ENCODE results near the gene CHID1. TPM values are rescaled to one million over a fixed set of nuclear protein-coding genes. Genes with fewer than 3 reads are reported as not detected.

CHID1 gene
- total and polyA plus RNA-seq, 2 donors (not counting 1 experiment from before 2014, with no cell fraction given), result 31.0 to 68.1 TPM

DNA sequence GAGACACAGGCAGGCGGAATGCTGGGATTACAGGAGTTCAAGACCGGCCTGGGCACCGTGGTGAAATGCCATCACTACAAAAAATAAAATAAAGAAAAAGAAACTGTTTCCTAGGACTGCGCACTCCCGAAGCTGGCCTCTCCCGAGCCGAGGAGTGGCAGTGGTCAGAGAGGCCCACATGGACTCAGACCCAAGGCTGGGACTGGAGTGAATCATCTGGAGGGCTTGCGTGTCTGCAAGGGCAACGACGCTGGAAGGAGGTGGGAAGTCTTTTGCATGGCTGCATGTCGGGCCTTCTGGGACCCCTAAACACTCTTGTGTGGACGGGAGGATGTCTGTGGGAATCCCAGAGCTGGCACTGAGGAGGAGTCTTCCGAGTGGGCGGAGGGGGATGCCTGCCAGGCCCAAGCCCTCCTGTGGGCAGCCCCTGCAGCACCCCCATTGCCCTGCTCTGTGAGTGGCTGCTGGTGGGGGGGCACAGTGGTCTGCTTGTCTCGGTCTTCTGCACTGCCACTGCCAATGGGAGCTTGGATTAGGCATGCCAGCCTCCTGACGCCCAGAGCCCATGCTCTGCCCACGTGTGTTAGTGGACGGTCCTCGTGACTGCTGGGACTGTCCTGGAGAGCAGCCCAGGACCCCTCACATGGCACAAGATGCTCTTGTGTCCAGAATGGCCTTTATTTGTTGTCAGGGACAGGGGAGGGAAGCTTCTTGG is 13.2 kb upstream of the CHID1 start:
- H3K9ac ChIP-seq (ENCODE audit: low read length), result no peak overlapping the region
- Mint-ChIP-seq H3K4me1 (peaks cover 21% of the 10 kb centered on the region), H3K27ac (no peak overlapping the region), H3K4me3 (peak overlapping the region; percentile 32), H3K27me3 (no peaks in the 10 kb centered on the region), H3K9me3 (ENCODE audit: insufficient read depth) (no peaks in the 10 kb centered on the region)
- ChIA-PET CTCF (no interaction called here), POLR2A (interaction anchor here (0.8 to 2.2 kb wide), 2 partner anchors 12 to 91 kb away, joined by 3 to 15 read pairs; partner anchors contain the start of genes CD151 and CHID1)
- no peak overlapping the region for H2AFZ ChIP-seq (ENCODE audit: insufficient read depth, low read depth, low read length, poor library complexity, severe bottlenecking)
- intact Hi-C loops (cut with micrococcal nuclease), result no loop called here
- no peak overlapping the region for H3K4me3 ChIP-seq (ENCODE audit: control extremely low read depth in 1 of 5, extremely low read depth in 1 of 5, insufficient read depth in 1 of 5, low read depth in 2 of 5, low read length in 4 of 5)
- DNase-seq, result no peak
- peaks cover 13 to 22% of the 10 kb centered on the region in 2 donors for H3K4me1 ChIP-seq (ENCODE audit: control insufficient read depth in 2 of 2, insufficient read depth in 2 of 2, low read length in 2 of 2)
- no peaks in the 10 kb centered on the region for H3K36me3 ChIP-seq (replicated peaks in 1 of 2; ENCODE audit: control extremely low read depth in 1 of 2, control insufficient read depth in 1 of 2, extremely low read depth in 1 of 2, insufficient read depth in 2 of 2, low read length in 1 of 2)
- peaks cover 9% of the 10 kb centered on the region for H4K20me1 ChIP-seq (ENCODE audit: control insufficient read depth, insufficient read depth, low read length, poor library complexity, severe bottlenecking)
- no peaks in the 10 kb centered on the region for H3K27me3 ChIP-seq (replicated peaks in 1 of 4; ENCODE audit: control extremely low read depth in 1 of 4, control insufficient read depth in 3 of 4, insufficient read depth in 4 of 4, low read length in 3 of 4)
- no peak for ATAC-seq (ENCODE audit: low read depth)
- TF ChIP-seq, protein P1, sequence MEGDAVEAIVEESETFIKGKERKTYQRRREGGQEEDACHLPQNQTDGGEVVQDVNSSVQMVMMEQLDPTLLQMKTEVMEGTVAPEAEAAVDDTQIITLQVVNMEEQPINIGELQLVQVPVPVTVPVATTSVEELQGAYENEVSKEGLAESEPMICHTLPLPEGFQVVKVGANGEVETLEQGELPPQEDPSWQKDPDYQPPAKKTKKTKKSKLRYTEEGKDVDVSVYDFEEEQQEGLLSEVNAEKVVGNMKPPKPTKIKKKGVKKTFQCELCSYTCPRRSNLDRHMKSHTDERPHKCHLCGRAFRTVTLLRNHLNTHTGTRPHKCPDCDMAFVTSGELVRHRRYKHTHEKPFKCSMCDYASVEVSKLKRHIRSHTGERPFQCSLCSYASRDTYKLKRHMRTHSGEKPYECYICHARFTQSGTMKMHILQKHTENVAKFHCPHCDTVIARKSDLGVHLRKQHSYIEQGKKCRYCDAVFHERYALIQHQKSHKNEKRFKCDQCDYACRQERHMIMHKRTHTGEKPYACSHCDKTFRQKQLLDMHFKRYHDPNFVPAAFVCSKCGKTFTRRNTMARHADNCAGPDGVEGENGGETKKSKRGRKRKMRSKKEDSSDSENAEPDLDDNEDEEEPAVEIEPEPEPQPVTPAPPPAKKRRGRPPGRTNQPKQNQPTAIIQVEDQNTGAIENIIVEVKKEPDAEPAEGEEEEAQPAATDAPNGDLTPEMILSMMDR (IDR thresholded peaks at IDR 0.05), result no peak
- TF ChIP-seq EZH2 (IDR thresholded peaks at IDR 0.05; ENCODE audit: borderline replicate concordance, insufficient read depth, low read depth, low read length, poor library complexity, severe bottlenecking), result no peak
- H3K4me2 ChIP-seq (replicated peaks; ENCODE audit: low read depth, low read length, poor library complexity, severe bottlenecking), result no peak overlapping the region
- H3K27ac ChIP-seq (ENCODE audit: low read length in 2 of 2), result no peak overlapping the region
- H3K9me3 ChIP-seq (ENCODE audit: control extremely low read depth in 1 of 3, control insufficient read depth in 2 of 3, insufficient read depth in 1 of 3, low read length in 2 of 3), result no peaks in the 10 kb centered on the region
- peaks cover 26% of the 10 kb centered on the region for H3K79me2 ChIP-seq (ENCODE audit: control insufficient read depth, insufficient read depth, low read length)
- WGBS (ENCODE audit: insufficient coverage), result 93% methylated on average over 17 of the region's 19 CpGs

DNA sequence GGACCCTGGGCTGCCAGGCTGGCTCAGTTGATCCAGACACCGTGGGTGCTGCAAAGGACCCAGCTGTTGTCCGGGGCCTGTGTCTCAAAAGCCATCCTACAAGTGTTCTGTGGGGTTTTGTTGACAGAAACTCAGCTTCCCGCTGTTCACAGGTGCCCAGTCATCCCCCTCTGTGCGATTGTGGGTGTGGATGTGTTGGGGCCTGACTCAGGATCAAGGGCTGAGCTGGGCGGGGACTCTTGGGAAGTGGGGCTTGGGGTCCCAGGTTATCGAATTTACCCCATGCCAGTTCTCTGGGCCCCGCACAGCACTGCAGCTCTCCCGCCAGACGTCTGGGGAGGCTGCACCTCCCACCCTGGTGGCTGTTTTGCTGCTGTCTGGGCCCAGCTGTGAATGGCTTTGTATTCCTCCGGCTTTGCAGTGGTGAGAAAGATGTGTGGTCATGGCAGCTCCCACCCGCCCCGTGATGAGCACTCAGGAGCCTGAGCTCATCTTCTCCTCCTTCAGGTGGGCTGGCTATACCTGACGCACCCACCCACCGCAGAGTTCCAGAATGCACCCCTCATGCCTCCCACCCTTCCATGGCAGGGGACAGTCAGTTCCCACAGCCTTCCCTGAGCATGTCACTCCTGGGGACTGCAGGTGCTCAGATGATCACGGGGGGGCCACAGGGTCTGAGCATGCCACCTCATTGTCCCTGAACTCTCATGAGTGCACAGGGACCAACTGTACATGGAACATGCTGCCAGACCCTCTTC is 11.5 kb upstream of the CHID1 start:
- CTCF ChIA-PET, result no interaction called here
- no peak overlapping the region for H3K27ac ChIP-seq (ENCODE audit: low read length in 2 of 2)
- no peaks in the 10 kb centered on the region for H3K36me3 ChIP-seq (replicated peaks in 1 of 2; ENCODE audit: control extremely low read depth in 1 of 2, control insufficient read depth in 1 of 2, extremely low read depth in 1 of 2, insufficient read depth in 2 of 2, low read length in 1 of 2)
- no peak overlapping the region for H3K9ac ChIP-seq (ENCODE audit: low read length)
- Mint-ChIP-seq H3K9me3 (ENCODE audit: insufficient read depth) (no peaks in the 10 kb centered on the region), H3K4me3 (no peak overlapping the region), H3K27me3 (no peaks in the 10 kb centered on the region), H3K4me1 (peaks cover 9% of the 10 kb centered on the region), H3K27ac (no peak overlapping the region)
- no peak for DNase-seq
- H4K20me1 ChIP-seq (ENCODE audit: control insufficient read depth, insufficient read depth, low read length, poor library complexity, severe bottlenecking), result no peaks in the 10 kb centered on the region
- no peak overlapping the region for H3K4me2 ChIP-seq (replicated peaks; ENCODE audit: low read depth, low read length, poor library complexity, severe bottlenecking)
- TF ChIP-seq, protein P1 (IDR thresholded peaks at IDR 0.05), result no peak
- no peak for TF ChIP-seq EZH2 (IDR thresholded peaks at IDR 0.05; ENCODE audit: borderline replicate concordance, insufficient read depth, low read depth, low read length, poor library complexity, severe bottlenecking)
- H3K9me3 ChIP-seq (ENCODE audit: control extremely low read depth in 1 of 3, control insufficient read depth in 2 of 3, insufficient read depth in 1 of 3, low read length in 2 of 3), result no peaks in the 10 kb centered on the region
- intact Hi-C loops (cut with micrococcal nuclease), result no loop called here
- H3K79me2 ChIP-seq (ENCODE audit: control insufficient read depth, insufficient read depth, low read length), result peaks cover 10% of the 10 kb centered on the region
- H3K27me3 ChIP-seq (replicated peaks in 1 of 4; ENCODE audit: control extremely low read depth in 1 of 4, control insufficient read depth in 3 of 4, insufficient read depth in 4 of 4, low read length in 3 of 4), result no peaks in the 10 kb centered on the region
- no peak overlapping the region for H2AFZ ChIP-seq (ENCODE audit: insufficient read depth, low read depth, low read length, poor library complexity, severe bottlenecking)
- 97% methylated on average over 15 of the region's 15 CpGs for WGBS (ENCODE audit: insufficient coverage)
- H3K4me1 ChIP-seq (ENCODE audit: control insufficient read depth in 2 of 2, insufficient read depth in 2 of 2, low read length in 2 of 2), result peaks cover 9% of the 10 kb centered on the region in 2 donors
- no peak for ATAC-seq (ENCODE audit: low read depth)
- POLR2A ChIA-PET, result no interaction called here
- H3K4me3 ChIP-seq (ENCODE audit: control extremely low read depth in 1 of 5, extremely low read depth in 1 of 5, insufficient read depth in 1 of 5, low read depth in 2 of 5, low read length in 4 of 5), result no peak overlapping the region
